ENCODE data around the gene PIK3R4. TPM values are rescaled to one million over a fixed set of nuclear protein-coding genes. Genes with fewer than 3 reads are reported as not detected.

The PIK3R4 gene
- total RNA-seq, 1 experiment from 2014 or later, result 20.0 TPM

DNA sequence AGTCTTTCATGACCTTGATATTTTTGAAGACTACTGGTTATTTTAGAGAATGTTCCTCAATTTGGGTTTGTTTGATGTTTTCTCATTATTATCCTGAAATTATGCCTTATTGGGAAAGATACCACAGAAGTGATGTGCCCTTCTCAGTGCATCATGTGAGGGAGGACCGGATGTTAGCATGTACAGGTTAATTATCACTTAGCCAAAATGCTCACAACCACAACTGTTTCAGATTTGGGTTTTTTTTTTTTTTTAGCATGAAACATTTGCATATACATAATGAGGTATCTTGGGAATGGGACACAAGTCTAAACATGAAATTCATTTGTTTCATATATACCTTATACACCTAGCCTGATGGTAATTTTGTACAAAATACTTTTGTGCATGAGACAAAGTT lies 59.8 kb downstream of the PIK3R4 start:
- Histone ChIP-seq H3K9me3 (no peaks in the 10 kb centered on the region), H3K4me3 (ENCODE audit: low read depth, low read length) (no peak overlapping the region), H3K36me3 (ENCODE audit: control insufficient read depth, insufficient read depth, low read length) (no peaks in the 10 kb centered on the region; the same call in 1 of the 2 replicates), H3K4me1 (peaks cover 15% of the 10 kb centered on the region; the same call in 1 of the 2 replicates), H3K27me3 (replicated peaks; ENCODE audit: control insufficient read depth, insufficient read depth, low read length) (no peaks in the 10 kb centered on the region)
- intact Hi-C loops (cut with micrococcal nuclease; ENCODE audit: unreplicated experiment), result no loop called here
- Mint-ChIP-seq H3K36me3 (ENCODE audit: insufficient read depth, unreplicated experiment) (peaks cover 11% of the 10 kb centered on the region), H3K27me3 (ENCODE audit: insufficient read depth, unreplicated experiment) (no peaks in the 10 kb centered on the region), H3K9me3 (ENCODE audit: unreplicated experiment) (no peaks in the 10 kb centered on the region), H3K27ac (ENCODE audit: unreplicated experiment) (no peak overlapping the region), H3K4me3 (ENCODE audit: unreplicated experiment) (no peak overlapping the region), H3K4me1 (ENCODE audit: low read depth, unreplicated experiment) (peaks cover 19% of the 10 kb centered on the region)
- no TSS peak for BruUV-seq (replicated peaks)
- ChIA-PET POLR2A (no interaction called here), CTCF (no interaction called here)
- TF ChIP-seq, protein P1, sequence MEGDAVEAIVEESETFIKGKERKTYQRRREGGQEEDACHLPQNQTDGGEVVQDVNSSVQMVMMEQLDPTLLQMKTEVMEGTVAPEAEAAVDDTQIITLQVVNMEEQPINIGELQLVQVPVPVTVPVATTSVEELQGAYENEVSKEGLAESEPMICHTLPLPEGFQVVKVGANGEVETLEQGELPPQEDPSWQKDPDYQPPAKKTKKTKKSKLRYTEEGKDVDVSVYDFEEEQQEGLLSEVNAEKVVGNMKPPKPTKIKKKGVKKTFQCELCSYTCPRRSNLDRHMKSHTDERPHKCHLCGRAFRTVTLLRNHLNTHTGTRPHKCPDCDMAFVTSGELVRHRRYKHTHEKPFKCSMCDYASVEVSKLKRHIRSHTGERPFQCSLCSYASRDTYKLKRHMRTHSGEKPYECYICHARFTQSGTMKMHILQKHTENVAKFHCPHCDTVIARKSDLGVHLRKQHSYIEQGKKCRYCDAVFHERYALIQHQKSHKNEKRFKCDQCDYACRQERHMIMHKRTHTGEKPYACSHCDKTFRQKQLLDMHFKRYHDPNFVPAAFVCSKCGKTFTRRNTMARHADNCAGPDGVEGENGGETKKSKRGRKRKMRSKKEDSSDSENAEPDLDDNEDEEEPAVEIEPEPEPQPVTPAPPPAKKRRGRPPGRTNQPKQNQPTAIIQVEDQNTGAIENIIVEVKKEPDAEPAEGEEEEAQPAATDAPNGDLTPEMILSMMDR (IDR thresholded peaks at IDR 0.05; ENCODE audit: insufficient read depth in 1 of 2, low read depth in 1 of 2, low read length in 1 of 2, severe bottlenecking in 1 of 2, unreplicated experiment in 1 of 2), result no peak
- no peak for DNase-seq

DNA sequence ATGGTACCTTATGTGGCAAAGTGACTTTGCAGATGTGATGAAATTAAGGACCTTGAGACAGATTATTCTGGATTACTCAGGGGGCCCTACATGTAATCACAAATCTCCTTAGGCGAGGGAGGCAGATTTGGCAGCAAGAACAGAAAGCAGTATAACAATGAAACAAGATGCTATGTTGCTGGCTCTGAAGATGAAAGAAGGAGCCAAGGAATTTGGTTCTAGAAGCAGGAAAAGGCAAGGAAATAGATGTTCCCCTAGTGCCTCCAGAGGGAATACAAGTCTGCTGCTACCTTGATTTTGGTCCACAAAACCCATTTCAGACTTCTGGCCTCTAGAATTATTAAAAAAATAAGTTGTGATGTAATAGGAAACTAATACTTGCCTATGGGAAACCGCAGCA lies 64.5 kb downstream of the PIK3R4 start:
- H3K36me3 ChIP-seq (ENCODE audit: control insufficient read depth, insufficient read depth, low read length), result no peaks in the 10 kb centered on the region; the same call in 1 of the 2 replicates

DNA sequence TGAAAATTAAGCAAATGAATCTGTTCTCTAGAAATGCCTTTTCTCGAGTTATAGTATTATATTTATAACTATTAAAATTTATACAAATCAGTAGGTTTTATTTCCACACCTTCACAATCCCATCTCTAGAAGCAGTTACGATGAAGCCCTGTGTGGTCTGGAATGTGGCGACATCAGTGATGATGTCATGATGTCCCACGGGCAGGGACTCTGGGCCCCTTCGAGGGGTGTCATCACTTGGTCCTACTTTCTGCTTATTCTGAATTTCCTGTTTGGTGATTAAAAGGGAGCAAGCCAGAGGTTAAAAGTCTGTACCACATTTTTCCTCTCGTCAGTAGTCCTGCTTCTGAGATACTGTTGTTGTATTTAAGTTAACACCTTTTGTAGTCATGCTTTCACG lies 67.4 kb downstream of the PIK3R4 start:
- Mint-ChIP-seq H3K4me3 (ENCODE audit: unreplicated experiment) (no peak overlapping the region), H3K27ac (ENCODE audit: unreplicated experiment) (no peak overlapping the region), H3K9me3 (ENCODE audit: unreplicated experiment) (no peaks in the 10 kb centered on the region), H3K36me3 (ENCODE audit: insufficient read depth, unreplicated experiment) (peaks cover 6% of the 10 kb centered on the region), H3K27me3 (ENCODE audit: insufficient read depth, unreplicated experiment) (no peaks in the 10 kb centered on the region), H3K4me1 (ENCODE audit: low read depth, unreplicated experiment) (no peaks in the 10 kb centered on the region)
- DNase-seq, result no peak
- CTCF ChIA-PET, result no interaction called here
- POLR2A ChIA-PET, result no interaction called here
- Histone ChIP-seq H3K4me1 (peaks cover 9% of the 10 kb centered on the region; the same call in 1 of the 2 replicates), H3K27me3 (replicated peaks; ENCODE audit: control insufficient read depth, insufficient read depth, low read length) (no peaks in the 10 kb centered on the region), H3K4me3 (ENCODE audit: low read depth, low read length) (no peak overlapping the region), H3K9me3 (no peaks in the 10 kb centered on the region), H3K36me3 (ENCODE audit: control insufficient read depth, insufficient read depth, low read length) (no peaks in the 10 kb centered on the region; the same call in 1 of the 2 replicates)
- intact Hi-C loops (cut with micrococcal nuclease; ENCODE audit: unreplicated experiment), result no loop called here
- no TSS peak for BruUV-seq (replicated peaks)
- TF ChIP-seq, protein P1 (IDR thresholded peaks at IDR 0.05; ENCODE audit: insufficient read depth in 1 of 2, low read depth in 1 of 2, low read length in 1 of 2, severe bottlenecking in 1 of 2, unreplicated experiment in 1 of 2), result no peak

More for the DNA sequence above, 64.5 kb downstream of the PIK3R4 start:
- H3K4me1 ChIP-seq, result peaks cover 8% of the 10 kb centered on the region; the same call in 1 of the 2 replicates
- CTCF ChIA-PET, result no interaction called here
- TF ChIP-seq, protein P1 (IDR thresholded peaks at IDR 0.05; ENCODE audit: insufficient read depth in 1 of 2, low read depth in 1 of 2, low read length in 1 of 2, severe bottlenecking in 1 of 2, unreplicated experiment in 1 of 2), result no peak
- H3K9me3 ChIP-seq, result no peaks in the 10 kb centered on the region
- no peak overlapping the region for H3K4me3 Mint-ChIP-seq (ENCODE audit: unreplicated experiment)
- H3K4me3 ChIP-seq (ENCODE audit: low read depth, low read length), result no peak overlapping the region
- H3K27ac Mint-ChIP-seq (ENCODE audit: unreplicated experiment), result no peak overlapping the region
- H3K36me3 Mint-ChIP-seq (ENCODE audit: insufficient read depth, unreplicated experiment), result peaks cover 11% of the 10 kb centered on the region
- intact Hi-C loops (cut with micrococcal nuclease; ENCODE audit: unreplicated experiment), result no loop called here
- H3K4me1 Mint-ChIP-seq (ENCODE audit: low read depth, unreplicated experiment), result no peaks in the 10 kb centered on the region
- no peak for DNase-seq
- no peaks in the 10 kb centered on the region for H3K9me3 Mint-ChIP-seq (ENCODE audit: unreplicated experiment)
- no TSS peak for BruUV-seq (replicated peaks)
- POLR2A ChIA-PET, result no interaction called here
- no peaks in the 10 kb centered on the region for H3K27me3 ChIP-seq (replicated peaks; ENCODE audit: control insufficient read depth, insufficient read depth, low read length)
- no peaks in the 10 kb centered on the region for H3K27me3 Mint-ChIP-seq (ENCODE audit: insufficient read depth, unreplicated experiment)

Data from Caco-2 (cell line).